Retinal pigment epithelial cell (primary cell): ENCODE measurements around the gene SP7.

Source experiments
- DNase-seq: peaks from one replicate; pipeline ENCODE4 v3.0.0-alpha.2; 2010; ENCODE audit warnings: low read depth
- H3K4me3 ChIP-seq: 2 replicates; pipeline ENCODE4 v1.5.1; 2011; ENCODE audit warnings: mild to moderate bottlenecking, low read length, control low read depth, moderate library complexity
- TF ChIP-seq, protein P1 (sequence below): conservative IDR thresholded peaks from 2 replicates; pipeline ENCODE4 v1.5.1; 2011; ENCODE audit warnings: low read depth, low read length, control low read depth, inconsistent platforms

The SP7 gene

DNA sequence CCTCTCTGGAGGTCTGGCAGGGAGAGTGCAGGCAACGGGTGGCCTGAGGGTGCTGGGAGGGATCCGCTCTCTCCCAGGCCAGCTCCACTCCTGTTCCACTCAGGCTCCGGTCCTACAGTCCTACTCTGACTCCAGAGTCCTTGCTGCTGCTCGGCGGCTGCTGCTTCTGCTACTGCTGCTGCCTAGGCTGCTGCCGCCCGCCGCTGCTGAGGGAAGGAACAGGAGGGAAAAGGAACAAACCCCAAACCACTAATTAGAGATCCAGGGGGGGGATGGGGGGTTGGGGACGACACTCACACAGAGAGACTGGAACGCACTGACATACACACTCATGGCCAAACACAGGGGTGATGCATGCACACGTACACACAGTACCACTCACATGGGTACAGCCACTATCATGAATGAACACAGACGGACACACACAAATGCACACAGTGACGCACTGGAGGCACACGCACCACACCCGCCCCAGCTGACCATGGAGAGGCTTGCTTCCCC, at the start of gene SP7:
Gene SP7 (minus strand): TSS at position 174 of the 501 bp plus-strand sequence. CDS start 708 bp downstream, outside the sequence.
- H3K4me3 ChIP-seq: no peak within 1 kb of the TSS
- TF ChIP-seq, protein P1, sequence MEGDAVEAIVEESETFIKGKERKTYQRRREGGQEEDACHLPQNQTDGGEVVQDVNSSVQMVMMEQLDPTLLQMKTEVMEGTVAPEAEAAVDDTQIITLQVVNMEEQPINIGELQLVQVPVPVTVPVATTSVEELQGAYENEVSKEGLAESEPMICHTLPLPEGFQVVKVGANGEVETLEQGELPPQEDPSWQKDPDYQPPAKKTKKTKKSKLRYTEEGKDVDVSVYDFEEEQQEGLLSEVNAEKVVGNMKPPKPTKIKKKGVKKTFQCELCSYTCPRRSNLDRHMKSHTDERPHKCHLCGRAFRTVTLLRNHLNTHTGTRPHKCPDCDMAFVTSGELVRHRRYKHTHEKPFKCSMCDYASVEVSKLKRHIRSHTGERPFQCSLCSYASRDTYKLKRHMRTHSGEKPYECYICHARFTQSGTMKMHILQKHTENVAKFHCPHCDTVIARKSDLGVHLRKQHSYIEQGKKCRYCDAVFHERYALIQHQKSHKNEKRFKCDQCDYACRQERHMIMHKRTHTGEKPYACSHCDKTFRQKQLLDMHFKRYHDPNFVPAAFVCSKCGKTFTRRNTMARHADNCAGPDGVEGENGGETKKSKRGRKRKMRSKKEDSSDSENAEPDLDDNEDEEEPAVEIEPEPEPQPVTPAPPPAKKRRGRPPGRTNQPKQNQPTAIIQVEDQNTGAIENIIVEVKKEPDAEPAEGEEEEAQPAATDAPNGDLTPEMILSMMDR: no peak
- no peak for DNase-seq

DNA sequence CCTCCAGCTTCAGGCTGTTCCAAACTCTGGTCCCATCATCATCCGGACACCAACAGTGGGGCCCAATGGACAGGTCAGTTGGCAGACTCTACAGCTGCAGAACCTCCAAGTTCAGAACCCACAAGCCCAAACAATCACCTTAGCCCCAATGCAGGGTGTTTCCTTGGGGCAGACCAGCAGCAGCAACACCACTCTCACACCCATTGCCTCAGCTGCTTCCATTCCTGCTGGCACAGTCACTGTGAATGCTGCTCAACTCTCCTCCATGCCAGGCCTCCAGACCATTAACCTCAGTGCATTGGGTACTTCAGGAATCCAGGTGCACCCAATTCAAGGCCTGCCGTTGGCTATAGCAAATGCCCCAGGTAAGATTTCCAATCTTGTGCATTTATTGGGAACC, 47.1 kb upstream of the SP7 start:
- DNase-seq: no peak
- TF ChIP-seq, protein P1: no peak
- H3K4me3 ChIP-seq: no peak overlapping the region

DNA sequence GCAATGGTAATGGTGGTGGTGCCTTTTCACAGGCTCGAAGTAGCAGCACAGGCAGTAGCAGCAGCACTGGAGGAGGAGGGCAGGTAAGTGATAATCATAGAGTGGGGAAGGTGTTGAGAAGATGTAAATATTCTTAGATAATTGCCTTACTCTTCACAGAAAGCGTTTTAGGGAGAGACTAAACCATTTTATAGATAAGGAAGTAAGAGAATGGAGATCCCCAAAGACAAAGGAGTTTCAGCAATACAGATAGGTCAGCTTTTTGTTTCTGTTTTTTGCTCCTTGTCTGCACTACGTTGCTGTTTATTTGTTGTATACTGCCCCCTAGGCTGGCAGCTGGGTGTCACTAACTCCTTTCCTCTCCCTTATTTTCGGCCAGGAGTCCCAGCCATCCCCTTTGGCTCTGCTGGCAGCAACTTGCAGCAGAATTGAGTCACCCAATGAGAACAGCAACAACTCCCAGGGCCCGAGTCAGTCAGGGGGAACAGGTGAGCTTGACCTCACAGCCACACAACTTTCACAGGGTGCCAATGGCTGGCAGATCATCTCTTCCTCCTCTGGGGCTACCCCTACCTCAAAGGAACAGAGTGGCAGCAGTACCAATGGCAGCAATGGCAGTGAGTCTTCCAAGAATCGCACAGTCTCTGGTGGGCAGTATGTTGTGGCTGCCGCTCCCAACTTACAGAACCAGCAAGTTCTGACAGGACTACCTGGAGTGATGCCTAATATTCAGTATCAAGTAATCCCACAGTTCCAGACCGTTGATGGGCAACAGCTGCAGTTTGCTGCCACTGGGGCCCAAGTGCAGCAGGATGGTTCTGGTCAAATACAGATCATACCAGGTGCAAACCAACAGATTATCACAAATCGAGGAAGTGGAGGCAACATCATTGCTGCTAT, 45.8 kb upstream of the SP7 start:
- TF ChIP-seq, protein P1: peak; percentile 48
- DNase-seq: no peak
- H3K4me3 ChIP-seq: peak overlapping the region; percentile 57

DNA sequence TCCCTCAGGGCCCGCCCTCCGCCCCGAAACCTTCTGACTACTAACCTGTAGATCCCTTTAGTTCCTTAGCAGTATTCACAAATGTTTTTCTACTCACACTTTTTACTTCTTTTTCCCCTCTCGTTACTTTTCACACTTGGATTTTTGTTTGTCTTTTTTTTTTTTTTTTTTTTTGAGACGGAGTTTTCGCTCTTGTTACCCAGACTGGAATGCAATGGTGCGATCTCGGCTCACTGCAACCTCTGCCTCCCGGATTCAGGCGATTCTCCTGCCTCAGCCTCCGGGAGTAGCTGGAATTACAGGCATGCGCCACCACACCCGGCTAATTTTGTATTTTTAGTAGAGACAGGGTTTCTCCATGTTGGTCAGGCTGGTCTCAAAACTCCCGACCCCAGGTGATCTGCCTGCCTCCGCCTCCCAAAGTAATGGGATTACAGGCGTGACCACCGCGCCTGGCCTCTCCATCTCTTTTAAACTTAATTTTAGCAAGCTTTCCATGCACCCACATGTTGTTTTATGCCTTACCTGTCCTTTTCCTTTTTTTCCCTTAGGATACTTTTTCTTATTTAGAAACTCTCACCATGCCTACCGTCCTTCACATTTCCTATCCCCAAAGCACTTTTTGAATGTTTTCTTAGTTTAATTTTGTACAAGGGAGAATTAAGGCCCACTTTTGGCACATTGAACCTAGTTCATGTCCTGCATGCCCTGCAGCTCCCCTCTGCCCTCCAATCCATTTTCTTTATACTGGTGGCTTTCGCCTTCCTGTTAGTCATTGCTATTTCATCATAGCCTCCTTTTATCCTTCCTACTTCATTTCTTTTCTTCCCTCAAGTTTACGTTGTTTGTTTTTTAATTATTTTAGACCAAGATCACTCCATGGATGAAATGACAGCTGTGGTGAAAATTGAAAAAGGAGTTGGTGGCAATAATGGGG, 44.9 kb upstream of the SP7 start:
- TF ChIP-seq, protein P1: no peak
- H3K4me3 ChIP-seq: peak overlapping the region; percentile 57
- DNase-seq: no peak

DNA sequence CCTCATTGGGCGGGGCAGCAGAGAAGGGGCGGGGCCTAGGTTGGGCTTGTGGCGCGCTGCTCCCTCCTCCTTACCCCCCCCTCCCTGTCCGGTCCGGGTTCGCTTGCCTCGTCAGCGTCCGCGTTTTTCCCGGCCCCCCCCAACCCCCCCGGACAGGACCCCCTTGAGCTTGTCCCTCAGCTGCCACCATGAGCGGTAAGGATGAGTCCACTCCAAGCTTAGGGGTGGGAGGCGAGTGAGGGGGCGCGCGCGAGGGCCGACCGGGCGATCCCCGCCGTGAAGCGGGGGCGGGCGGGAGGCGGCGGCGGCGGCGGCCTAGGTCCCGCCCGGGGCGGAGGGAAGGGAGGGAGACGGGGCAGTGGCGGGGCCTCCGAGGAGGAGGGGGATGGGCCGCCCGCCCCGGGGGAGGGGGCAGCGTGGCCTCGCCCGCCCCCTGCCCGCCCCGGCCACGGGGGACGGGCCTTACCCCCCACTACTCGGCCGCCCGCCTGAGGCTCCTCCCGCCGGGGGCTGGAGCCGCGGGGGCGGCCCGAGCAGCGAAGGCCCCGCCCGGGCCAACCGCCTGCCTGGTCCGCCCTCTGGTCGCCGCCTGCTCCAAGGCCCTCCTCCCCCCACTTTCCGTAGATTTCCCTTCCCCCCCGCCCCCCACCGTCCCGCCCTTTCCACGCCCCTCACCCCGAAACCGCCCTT, 44.1 kb upstream of the SP7 start, which contains the start of gene SP1:
Gene SP1 (plus strand): TSS at position 73 of the 690 bp plus-strand sequence. CDS start 116 bp downstream, at position 189.
- peak within 1 kb of the TSS; percentile 57 for H3K4me3 ChIP-seq
- peak; percentile 55 for DNase-seq
- TF ChIP-seq, protein P1: no peak

DNA sequence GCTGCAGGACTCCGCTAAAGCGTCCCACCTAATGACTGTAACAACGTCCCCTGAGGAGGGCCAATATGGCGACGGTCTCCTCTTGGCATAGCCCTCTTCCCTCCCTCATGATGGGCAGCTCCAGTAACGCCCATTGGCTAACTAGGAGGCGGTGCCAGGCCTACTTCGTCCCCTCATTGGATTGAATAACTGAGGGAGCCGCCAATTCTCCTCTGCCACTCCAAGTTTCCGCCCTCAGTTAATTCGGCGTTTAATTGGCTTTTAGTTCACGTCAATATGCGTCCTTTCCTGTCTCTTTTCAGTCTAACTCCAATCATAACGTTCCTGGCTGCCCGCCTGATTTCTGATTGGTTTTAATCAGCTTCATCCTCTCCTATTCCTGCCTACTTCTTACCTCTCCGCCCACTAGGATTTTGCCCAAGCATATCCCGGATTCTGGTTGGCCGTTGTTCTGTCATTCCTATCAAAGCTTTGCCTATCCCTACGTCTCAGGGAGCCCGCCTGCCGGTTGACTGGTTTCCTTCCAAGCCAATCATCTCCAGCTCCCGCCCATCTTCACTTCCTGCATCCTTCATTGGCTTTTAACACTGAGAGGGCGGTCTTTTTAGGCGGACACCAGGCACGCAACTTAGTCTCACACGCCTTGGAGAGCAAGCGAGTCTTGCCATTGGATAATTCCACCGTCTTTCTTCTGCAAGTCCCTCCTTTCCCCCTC, 43.4 kb upstream of the SP7 start:
- DNase-seq: peak; percentile 100
- TF ChIP-seq, protein P1: no peak
- H3K4me3 ChIP-seq: peak overlapping the region; percentile 53
